ENCODE measurements around the gene FAM47E.

DNA sequence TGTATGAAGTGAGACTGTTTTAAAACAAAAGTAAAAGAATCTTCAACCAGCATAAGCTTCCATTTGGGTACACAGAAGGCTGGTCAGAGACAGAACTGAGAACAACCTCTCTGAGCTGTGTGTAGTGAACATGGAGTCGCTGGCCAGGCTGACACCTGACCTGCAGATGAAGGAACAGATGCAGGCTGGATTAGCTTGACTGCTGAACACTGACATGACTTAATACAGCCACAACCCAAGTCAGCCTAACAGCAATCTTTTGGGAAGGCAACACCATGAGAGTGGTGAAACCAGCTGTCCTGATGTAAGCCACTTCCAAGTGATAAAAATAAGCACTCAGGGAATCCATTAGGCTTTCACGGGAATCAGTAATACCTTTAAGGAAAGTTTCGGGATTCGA is 48.0 kb upstream of the FAM47E start:
- TF ChIP-seq POLR2A (IDR thresholded peaks at IDR 0.05) = no peak
- TF ChIP-seq, protein P1, sequence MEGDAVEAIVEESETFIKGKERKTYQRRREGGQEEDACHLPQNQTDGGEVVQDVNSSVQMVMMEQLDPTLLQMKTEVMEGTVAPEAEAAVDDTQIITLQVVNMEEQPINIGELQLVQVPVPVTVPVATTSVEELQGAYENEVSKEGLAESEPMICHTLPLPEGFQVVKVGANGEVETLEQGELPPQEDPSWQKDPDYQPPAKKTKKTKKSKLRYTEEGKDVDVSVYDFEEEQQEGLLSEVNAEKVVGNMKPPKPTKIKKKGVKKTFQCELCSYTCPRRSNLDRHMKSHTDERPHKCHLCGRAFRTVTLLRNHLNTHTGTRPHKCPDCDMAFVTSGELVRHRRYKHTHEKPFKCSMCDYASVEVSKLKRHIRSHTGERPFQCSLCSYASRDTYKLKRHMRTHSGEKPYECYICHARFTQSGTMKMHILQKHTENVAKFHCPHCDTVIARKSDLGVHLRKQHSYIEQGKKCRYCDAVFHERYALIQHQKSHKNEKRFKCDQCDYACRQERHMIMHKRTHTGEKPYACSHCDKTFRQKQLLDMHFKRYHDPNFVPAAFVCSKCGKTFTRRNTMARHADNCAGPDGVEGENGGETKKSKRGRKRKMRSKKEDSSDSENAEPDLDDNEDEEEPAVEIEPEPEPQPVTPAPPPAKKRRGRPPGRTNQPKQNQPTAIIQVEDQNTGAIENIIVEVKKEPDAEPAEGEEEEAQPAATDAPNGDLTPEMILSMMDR (IDR thresholded peaks at IDR 0.05) = no peak

Measured in heart left ventricle (tissue), 13 donors.